ENCODE data around the gene DUSP15. TPM values are rescaled to one million over a fixed set of nuclear protein-coding genes. Genes with fewer than 3 reads are reported as not detected.

The DUSP15 gene
- total RNA-seq, 1 experiment from 2014 or later = not detected

GRCh38 chr20:31860390-31861134 lies 9.8 kb downstream of the DUSP15 start:
- peak; percentile 51 for DNase-seq (ENCODE audit: low spot score)

GRCh38 chr20:31859998-31860380 lies 10.3 kb downstream of the DUSP15 start:
- no peak for DNase-seq (ENCODE audit: low spot score)

GRCh38 chr20:31859266-31859997 lies 10.9 kb downstream of the DUSP15 start:
- DNase-seq (ENCODE audit: low spot score) = no peak

- DNase-seq (ENCODE audit: low spot score) = no peak
These were observed 11.6 kb downstream of the DUSP15 start for GRCh38 chr20:31858760-31859083.

- no peak for DNase-seq (ENCODE audit: low spot score)
These were observed 12.2 kb downstream of the DUSP15 start for GRCh38 chr20:31857861-31858759.

- no peak for DNase-seq (ENCODE audit: low spot score)
These were observed 13.8 kb downstream of the DUSP15 start for GRCh38 chr20:31856516-31856915.

- no peak for DNase-seq (ENCODE audit: low spot score)
These were observed 16.8 kb downstream of the DUSP15 start for GRCh38 chr20:31853481-31853880.

- DNase-seq (ENCODE audit: low spot score) = no peak
These were observed 18.9 kb downstream of the DUSP15 start for GRCh38 chr20:31851240-31851955.

- peak; percentile 72 for DNase-seq (ENCODE audit: low spot score)
These were observed 20.9 kb downstream of the DUSP15 start for GRCh38 chr20:31849306-31849930.

- DNase-seq (ENCODE audit: low spot score) = no peak
These were observed 22.0 kb downstream of the DUSP15 start for GRCh38 chr20:31848088-31848999.

- no peak for DNase-seq (ENCODE audit: low spot score)
These were observed 23.6 kb downstream of the DUSP15 start for GRCh38 chr20:31846793-31847138.

- no peak for DNase-seq (ENCODE audit: low spot score)
These were observed 24.9 kb downstream of the DUSP15 start, which contains the start of gene FOXS1 for GRCh38 chr20:31845300-31845863. Gene FOXS1, minus strand, starts transcription at chr20:31845604. Its CDS starts 62 bp downstream, at chr20:31845542.

- no peak for DNase-seq (ENCODE audit: low spot score)
These were observed 25.5 kb downstream of the DUSP15 start for GRCh38 chr20:31844737-31845299.

GRCh38 chr20:31843881-31844280 lies 26.4 kb downstream of the DUSP15 start:
- no peak for DNase-seq (ENCODE audit: low spot score)

- no peak for DNase-seq (ENCODE audit: low spot score)
These were observed 27.0 kb downstream of the DUSP15 start for GRCh38 chr20:31843288-31843687.

GRCh38 chr20:31842471-31843157 lies 27.7 kb downstream of the DUSP15 start:
- no peak for DNase-seq (ENCODE audit: low spot score)

GRCh38 chr20:31841928-31842327 lies 28.4 kb downstream of the DUSP15 start:
- no peak for DNase-seq (ENCODE audit: low spot score)

All from HT-29 (cell line).